GM23338 (cell line): ENCODE data around the gene FAM241B. TPM values are rescaled to one million over a fixed set of nuclear protein-coding genes. Genes with fewer than 3 reads are reported as not detected.

Experiments
- ATAC-seq: fragments of 200-7000 bp; cut with Tn5 transposase; 3 replicates; pipeline ENCODE4 v1.9.1; 2020
- DNase-seq: peaks from one replicate; pipeline ENCODE4 v3.0.0-alpha.2; 2015; ENCODE audit warnings: low spot score
- H2AFZ ChIP-seq: fragments of 200-600 bp; sonication (generic); 2 replicates; pipeline ENCODE4 v1.8.0; 2016; ENCODE audit warnings: antibody characterized with exemption, mild to moderate bottlenecking, moderate library complexity
- H3F3A ChIP-seq: fragments of 200-600 bp; sonication (generic); replicated peaks from 2 replicates; pipeline ENCODE4 v1.8.0; 2017; ENCODE audit warnings: antibody characterized with exemption, mixed run types, low read depth
- H3K27ac ChIP-seq: fragments of 200-600 bp; sonication (generic); 2 replicates; pipeline ENCODE4 v1.6.1; 2016; ENCODE audit warnings: low read depth
- H3K27me3 ChIP-seq: fragments of 200-600 bp; sonication (generic); 2 replicates; pipeline ENCODE4 v1.8.0; 2016; ENCODE audit warnings: mild to moderate bottlenecking, mixed run types, moderate library complexity; ENCODE audit not compliant: insufficient read depth
- H3K36me3 ChIP-seq: fragments of 200-600 bp; sonication (generic); 2 replicates; pipeline ENCODE4 v1.8.0; 2016; ENCODE audit warnings: mild to moderate bottlenecking; ENCODE audit not compliant: insufficient read depth
- H3K4me1 ChIP-seq: fragments of 200-600 bp; sonication (generic); 2 replicates; pipeline ENCODE4 v1.8.0; 2016; ENCODE audit warnings: mild to moderate bottlenecking, moderate library complexity; ENCODE audit not compliant: insufficient read depth
- H3K4me2 ChIP-seq: fragments of 200-600 bp; sonication (generic); 2 replicates; pipeline ENCODE4 v1.7.1; 2017; ENCODE audit warnings: mixed run types
- H3K4me3 ChIP-seq: fragments of 200-600 bp; sonication (generic); 2 replicates; pipeline ENCODE4 v1.6.1; 2016; ENCODE audit warnings: mixed run types
- H3K79me2 ChIP-seq: fragments of 200-600 bp; sonication (generic); replicated peaks from 2 replicates; pipeline ENCODE4 v1.8.0; 2017; ENCODE audit warnings: mild to moderate bottlenecking; ENCODE audit not compliant: insufficient read depth
- H3K9me2 ChIP-seq: fragments of 200-600 bp; sonication (generic); 2 replicates; pipeline ENCODE4 v1.8.0; 2017; ENCODE audit not compliant: insufficient read depth
- H4K20me1 ChIP-seq: fragments of 200-600 bp; sonication (generic); replicated peaks from 2 replicates; pipeline ENCODE4 v1.8.0; 2017; ENCODE audit warnings: mild to moderate bottlenecking; ENCODE audit not compliant: insufficient read depth
- H3K27ac Mint-ChIP-seq: 2 replicates; pipeline ENCODE4 v1.8.0; 2020; ENCODE audit warnings: inconsistent platforms, mild to moderate bottlenecking, moderate library complexity, mixed read lengths
- H3K27me3 Mint-ChIP-seq: 3 replicates; pipeline ENCODE4 v1.8.0; 2022; ENCODE audit warnings: low read depth, mild to moderate bottlenecking, moderate library complexity, mixed read lengths, inconsistent platforms; ENCODE audit not compliant: insufficient read depth, poor library complexity
- H3K36me3 Mint-ChIP-seq: 3 replicates; pipeline ENCODE4 v1.8.0; 2021; ENCODE audit warnings: low read depth, mild to moderate bottlenecking, inconsistent platforms, moderate library complexity, mixed read lengths
- H3K4me1 Mint-ChIP-seq: 3 replicates; pipeline ENCODE4 v1.8.0; 2020; ENCODE audit warnings: mild to moderate bottlenecking, inconsistent platforms, mixed read lengths
- H3K4me3 Mint-ChIP-seq: 3 replicates; pipeline ENCODE4 v1.8.0; 2021; ENCODE audit warnings: moderate library complexity, mild to moderate bottlenecking, inconsistent platforms, mixed read lengths
- H3K9me3 Mint-ChIP-seq: 3 replicates; pipeline ENCODE4 v1.8.0; 2020; ENCODE audit warnings: moderate library complexity, mild to moderate bottlenecking, inconsistent platforms, mixed read lengths
- CREB1 ChIP-seq: fragments of 250-450 bp; sonication (Bioruptor Pico); IDR thresholded peaks from 2 replicates; pipeline ENCODE4 v1.5.0; 2020; ENCODE audit warnings: low read depth, mild to moderate bottlenecking, moderate library complexity
- CTCF ChIP-seq, 2 experiments: fragments of 200-600 bp in 1 of 2; sonication (generic) in 1 of 2; conservative IDR thresholded peaks; 2 replicates each; pipeline versions ENCODE4 v1.5.1 to v1.6.1; 2016 to 2017; ENCODE audit warnings: antibody characterized with exemption in 2 of 2, low read depth in 2 of 2, mild to moderate bottlenecking in 2 of 2, moderate library complexity in 1 of 2
- ETS1 ChIP-seq: IDR thresholded peaks from 2 replicates; pipeline ENCODE4 v1.6.1; 2016; ENCODE audit warnings: antibody characterized with exemption
- EZH2 ChIP-seq: fragments of 200-600 bp; sonication (generic); IDR thresholded peaks from one replicate; pipeline ENCODE4 v1.8.0; 2017; ENCODE audit warnings: antibody characterized with exemption, mild to moderate bottlenecking, low read depth; ENCODE audit not compliant: unreplicated experiment
- EZH2phosphoT487 ChIP-seq: fragments of 200-600 bp; sonication (generic); IDR thresholded peaks from one replicate; pipeline ENCODE4 v1.8.1; 2018; ENCODE audit warnings: antibody characterized with exemption; ENCODE audit not compliant: unreplicated experiment
- JUNB ChIP-seq: IDR thresholded peaks from one replicate; pipeline ENCODE4 v1.6.1; 2016; ENCODE audit warnings: antibody characterized with exemption; ENCODE audit not compliant: unreplicated experiment
- NANOG ChIP-seq: IDR thresholded peaks from 2 replicates; pipeline ENCODE4 v1.6.1; 2016; ENCODE audit warnings: antibody characterized with exemption, borderline replicate concordance
- POLR2AphosphoS5 ChIP-seq: IDR thresholded peaks from 2 replicates; pipeline ENCODE4 v1.6.1; 2016; ENCODE audit warnings: antibody characterized with exemption, low read depth
- STAT1 ChIP-seq: IDR thresholded peaks from one replicate; pipeline ENCODE4 v1.6.1; 2016; ENCODE audit warnings: antibody characterized with exemption; ENCODE audit not compliant: unreplicated experiment
- ZNF114 ChIP-seq: fragments of 250-450 bp; sonication (Bioruptor Pico); IDR thresholded peaks from 2 replicates; pipeline ENCODE4 v1.5.0; 2020; ENCODE audit warnings: mild to moderate bottlenecking, moderate library complexity
- ZNF331 ChIP-seq: fragments of 250-450 bp; sonication (Bioruptor Pico); IDR thresholded peaks from 2 replicates; pipeline ENCODE4 v1.5.0; 2020; ENCODE audit warnings: low read depth, mild to moderate bottlenecking, moderate library complexity
- polyA plus RNA-seq: library from polyadenylated mRNA; unstranded; fragments of >200 nt; fragmentation: Nextera tagmentation; extraction: Ambion mirVana; gene quantifications from 2 replicates; pipeline ENCODE4 v1.2.1, GENCODE V29; 2016
- total RNA-seq: library from RNA; depleted of rRNA; stranded (reverse); fragments of >200 nt; shearing (Covaris generic); gene quantifications from 2 replicates; pipeline ENCODE4 v1.2.3, GENCODE V29; 2014
- TF ChIP-seq, protein P1 (sequence below): IDR thresholded peaks from one replicate; pipeline ENCODE4 v1.6.1; 2018; ENCODE audit warnings: antibody characterized with exemption; ENCODE audit not compliant: unreplicated experiment

Gene FAM241B
- total and polyA plus RNA-seq, 2 experiments from 2014 or later, result 6.7 to 28.3 TPM

DNA sequence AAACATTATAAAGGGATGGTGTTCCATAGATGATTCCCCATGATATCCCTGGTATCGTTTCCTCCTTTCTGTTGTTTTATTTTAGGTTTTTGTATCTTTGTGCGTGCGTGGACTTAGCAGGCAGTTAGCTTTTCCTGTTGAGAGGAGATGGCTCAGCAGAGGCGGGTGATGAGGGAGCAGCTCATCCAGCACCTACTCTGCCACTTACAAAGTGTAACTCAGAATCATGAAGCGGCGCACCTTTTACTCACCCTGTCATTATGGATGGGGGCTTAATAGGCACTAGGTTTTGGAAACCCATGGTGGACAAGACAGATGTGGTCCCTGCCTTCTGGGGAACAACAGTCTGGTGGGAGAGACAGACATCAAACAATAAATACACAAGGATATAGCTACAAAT, 17.1 kb downstream of the FAM241B start (continued):
- no peak for TF ChIP-seq ETS1
- TF ChIP-seq EZH2, result no peak
- TF ChIP-seq, protein P1, sequence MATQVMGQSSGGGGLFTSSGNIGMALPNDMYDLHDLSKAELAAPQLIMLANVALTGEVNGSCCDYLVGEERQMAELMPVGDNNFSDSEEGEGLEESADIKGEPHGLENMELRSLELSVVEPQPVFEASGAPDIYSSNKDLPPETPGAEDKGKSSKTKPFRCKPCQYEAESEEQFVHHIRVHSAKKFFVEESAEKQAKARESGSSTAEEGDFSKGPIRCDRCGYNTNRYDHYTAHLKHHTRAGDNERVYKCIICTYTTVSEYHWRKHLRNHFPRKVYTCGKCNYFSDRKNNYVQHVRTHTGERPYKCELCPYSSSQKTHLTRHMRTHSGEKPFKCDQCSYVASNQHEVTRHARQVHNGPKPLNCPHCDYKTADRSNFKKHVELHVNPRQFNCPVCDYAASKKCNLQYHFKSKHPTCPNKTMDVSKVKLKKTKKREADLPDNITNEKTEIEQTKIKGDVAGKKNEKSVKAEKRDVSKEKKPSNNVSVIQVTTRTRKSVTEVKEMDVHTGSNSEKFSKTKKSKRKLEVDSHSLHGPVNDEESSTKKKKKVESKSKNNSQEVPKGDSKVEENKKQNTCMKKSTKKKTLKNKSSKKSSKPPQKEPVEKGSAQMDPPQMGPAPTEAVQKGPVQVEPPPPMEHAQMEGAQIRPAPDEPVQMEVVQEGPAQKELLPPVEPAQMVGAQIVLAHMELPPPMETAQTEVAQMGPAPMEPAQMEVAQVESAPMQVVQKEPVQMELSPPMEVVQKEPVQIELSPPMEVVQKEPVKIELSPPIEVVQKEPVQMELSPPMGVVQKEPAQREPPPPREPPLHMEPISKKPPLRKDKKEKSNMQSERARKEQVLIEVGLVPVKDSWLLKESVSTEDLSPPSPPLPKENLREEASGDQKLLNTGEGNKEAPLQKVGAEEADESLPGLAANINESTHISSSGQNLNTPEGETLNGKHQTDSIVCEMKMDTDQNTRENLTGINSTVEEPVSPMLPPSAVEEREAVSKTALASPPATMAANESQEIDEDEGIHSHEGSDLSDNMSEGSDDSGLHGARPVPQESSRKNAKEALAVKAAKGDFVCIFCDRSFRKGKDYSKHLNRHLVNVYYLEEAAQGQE, result no peak
- TF ChIP-seq JUNB, result no peak

- H3K9me2 ChIP-seq, result no peaks in the 10 kb centered on the region
- H3K4me3 ChIP-seq, result no peak overlapping the region
- no peaks in the 10 kb centered on the region for H3F3A ChIP-seq
- Mint-ChIP-seq H3K27me3 (peaks cover 12% of the 10 kb centered on the region), H3K27ac (no peak overlapping the region), H3K9me3 (peaks cover under 1% of the 10 kb centered on the region; the same call in 2 of the 3 replicates), H3K4me3 (no peak overlapping the region), H3K4me1 (peaks cover 29% of the 10 kb centered on the region), H3K36me3 (no peaks in the 10 kb centered on the region)
- no peaks in the 10 kb centered on the region for H3K27me3 ChIP-seq
- TF ChIP-seq, protein P1, result no peak
- no peak for TF ChIP-seq STAT1
- no peak for TF ChIP-seq ZNF331 (CRISPR knock-in tag)
- no peak for TF ChIP-seq JUNB
- TF ChIP-seq EZH2phosphoT487, result no peak
- no peak for TF ChIP-seq ZNF114 (CRISPR knock-in tag)
- TF ChIP-seq CTCF (conservative IDR thresholded peaks at IDR 0.05; ENCODE audit: low read depth in 2 of 2), result no peak
- no peak for TF ChIP-seq POLR2AphosphoS5
- no peak for TF ChIP-seq NANOG
- no peak for TF ChIP-seq CREB1 (CRISPR knock-in tag)
- peaks cover 5% of the 10 kb centered on the region for H3K4me1 ChIP-seq
- H3K79me2 ChIP-seq, result no peaks in the 10 kb centered on the region
- DNase-seq (no peak), ATAC-seq (no peak)
- H4K20me1 ChIP-seq, result no peaks in the 10 kb centered on the region
- no peaks in the 10 kb centered on the region for H3K36me3 ChIP-seq
- H2AFZ ChIP-seq, result no peak overlapping the region
- H3K27ac ChIP-seq, result no peak overlapping the region
- H3K4me2 ChIP-seq, result no peak overlapping the region
Observed at GRCh38 chr10:69647819-69648218, 17.8 kb downstream of the FAM241B start.
